GM19193 (cell line): ENCODE measurements around the gene HOMER2.

ENCODE experiments used
- POLR2A ChIP-seq: IDR thresholded peaks from 4 replicates; pipeline ENCODE4 v1.6.1; 2011; ENCODE audit not compliant: insufficient read depth, insufficient read length; ENCODE audit errors: extremely low read depth

Gene HOMER2

GRCh38 chr15:82952158-82953081 is at the start of gene HOMER2:
HOMER2 (minus strand) TSS chr15:82952720; CDS start chr15:82952535, 185 bp downstream.
- no peak for TF ChIP-seq POLR2A

DNA sequence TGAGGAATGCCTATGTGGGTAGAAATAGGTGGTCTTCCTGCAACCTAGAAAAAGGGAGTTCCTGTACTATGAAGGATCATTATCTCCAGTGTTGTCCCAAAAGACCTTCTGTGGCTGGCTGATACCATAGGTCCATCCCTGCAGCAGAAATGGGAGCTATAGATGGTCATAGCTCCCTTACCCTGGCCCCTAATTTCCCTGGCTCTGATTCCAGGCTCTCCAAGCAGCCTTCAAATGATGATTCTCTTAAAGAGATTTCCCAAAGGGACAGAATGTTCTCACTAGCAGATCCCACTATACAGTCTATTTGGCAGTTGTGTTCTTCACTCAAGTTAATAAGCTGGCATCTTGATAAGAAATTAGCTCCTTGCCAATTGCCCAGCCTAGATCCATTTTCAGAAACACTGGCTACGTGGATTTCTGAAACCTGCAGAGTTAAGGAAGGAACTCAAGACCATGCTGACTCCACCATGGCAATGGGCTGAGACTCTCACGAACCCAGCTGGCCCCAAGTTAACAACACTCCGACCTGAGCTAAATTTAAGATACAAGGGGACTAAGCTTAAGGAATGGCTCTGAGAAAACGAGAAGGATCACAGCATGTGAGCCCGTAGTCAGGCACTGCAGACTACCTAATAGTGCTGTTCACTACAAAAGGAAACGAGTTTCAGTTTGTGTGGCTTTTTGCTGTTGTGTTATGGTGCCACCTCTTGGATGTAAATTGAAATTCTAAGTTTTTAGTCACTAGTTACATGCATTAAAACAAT is 47.6 kb upstream of the HOMER2 start:
- no peak for TF ChIP-seq POLR2A

DNA sequence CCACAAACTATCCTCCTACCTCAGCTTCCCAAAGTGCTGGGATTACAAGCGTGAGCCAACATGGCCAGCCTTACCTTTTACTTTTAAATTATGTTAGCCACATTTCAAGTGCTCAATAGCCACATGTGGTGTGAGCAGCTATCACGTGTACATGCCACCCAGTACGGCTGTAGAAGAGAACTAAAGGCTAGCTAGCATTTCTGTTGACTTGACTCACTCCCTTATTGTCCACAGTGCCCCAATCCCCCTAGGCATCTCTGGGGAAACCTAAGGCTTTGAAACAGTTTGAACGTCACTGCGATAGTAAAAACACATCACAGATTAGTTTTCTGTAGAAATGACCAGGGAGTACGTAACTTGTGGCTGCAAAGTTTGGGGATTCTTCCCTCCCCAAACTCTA is 46.9 kb upstream of the HOMER2 start:
- no peak for TF ChIP-seq POLR2A

DNA sequence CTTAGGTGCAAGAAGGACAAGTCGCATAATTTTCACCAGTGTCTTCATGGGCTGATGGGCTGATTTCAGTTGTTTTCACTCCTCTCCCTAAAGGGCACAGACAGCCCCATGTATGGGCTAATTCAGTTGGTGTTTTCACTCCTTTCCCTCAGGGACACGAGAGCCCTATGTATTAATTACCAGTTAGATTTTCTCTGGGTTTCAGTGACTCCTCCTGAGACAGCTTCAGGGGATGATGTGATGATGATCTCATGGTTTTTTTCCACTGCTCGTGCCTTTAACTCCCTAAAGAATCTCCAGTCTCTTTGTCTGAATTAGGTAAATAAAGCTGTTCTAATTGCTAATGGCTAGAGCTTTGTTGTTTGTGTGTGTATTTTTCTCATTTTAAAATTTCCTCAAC is 43.4 kb upstream of the HOMER2 start:
- TF ChIP-seq POLR2A: no peak

- no peak for TF ChIP-seq POLR2A
Measured at GRCh38 chr15:82995076-82995475, 42.6 kb upstream of the HOMER2 start.

- TF ChIP-seq POLR2A: no peak
Measured at GRCh38 chr15:82993144-82993543, 40.6 kb upstream of the HOMER2 start.

DNA sequence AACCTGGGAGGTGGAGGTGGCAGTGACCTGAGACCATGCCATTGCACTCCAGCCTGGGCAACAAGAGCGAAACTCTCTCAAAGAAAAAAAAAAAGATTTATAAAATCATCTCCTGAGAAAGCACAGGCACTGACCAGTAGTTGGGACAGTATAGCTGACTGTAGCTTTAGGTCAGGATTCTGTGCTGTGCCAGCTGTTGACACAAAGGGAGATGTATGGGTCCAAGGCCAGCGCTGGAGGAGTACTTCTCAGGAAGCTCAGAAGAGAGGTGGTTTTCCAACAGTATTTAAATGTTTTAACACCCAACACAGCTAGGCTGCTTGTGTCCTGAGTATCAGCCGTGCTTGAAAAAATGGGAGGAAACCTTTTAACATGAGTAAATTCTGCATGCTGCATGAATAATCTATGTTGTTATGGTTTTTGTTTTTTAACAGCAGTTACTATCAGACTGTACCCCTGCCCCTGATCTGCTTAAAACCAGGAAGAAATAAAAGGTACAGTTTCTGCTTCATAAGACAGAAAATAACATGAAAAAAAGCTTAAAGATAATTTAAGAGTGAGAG is 40.0 kb upstream of the HOMER2 start:
- no peak for TF ChIP-seq POLR2A

GRCh38 chr15:82986442-82986780 is 33.9 kb upstream of the HOMER2 start:
- TF ChIP-seq POLR2A: no peak

DNA sequence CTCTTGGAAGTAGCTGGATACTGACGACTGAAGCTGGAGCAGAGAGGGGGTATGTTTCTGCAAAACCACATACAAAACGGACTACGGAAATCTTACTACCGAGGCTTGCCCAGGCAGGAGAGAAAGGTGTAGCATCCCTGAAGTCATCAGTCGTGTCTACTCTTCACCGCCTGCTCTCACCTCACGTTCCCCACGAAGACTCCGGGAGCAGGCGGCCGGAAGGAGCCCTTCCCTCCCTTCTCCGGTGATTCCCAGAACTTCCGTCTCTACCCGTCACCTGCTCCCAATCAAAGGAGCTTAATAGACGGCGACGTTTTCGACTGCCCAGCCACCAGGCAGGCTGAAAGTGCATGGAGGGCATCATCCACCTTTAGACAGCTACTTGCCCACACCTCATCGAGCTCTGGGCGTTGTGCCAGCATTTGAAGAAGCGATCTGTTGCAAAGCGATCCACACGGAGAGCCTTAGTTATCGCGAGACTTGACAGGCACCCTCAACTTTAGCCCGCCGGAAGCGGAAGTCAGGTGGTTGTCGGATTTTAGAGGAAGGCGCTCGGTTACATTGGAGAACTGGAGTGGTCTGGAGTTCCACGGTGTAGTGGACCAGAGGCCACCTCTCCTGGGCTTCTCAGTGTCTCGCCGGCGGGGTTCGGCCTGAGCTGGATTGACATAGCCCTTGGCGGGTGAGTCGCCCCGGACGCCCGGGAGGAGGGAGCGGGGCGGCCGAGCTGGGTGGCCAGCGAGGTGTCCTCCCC is 33.3 kb upstream of the HOMER2 start, which contains the start of gene RAMAC:
Gene RAMAC (plus strand): TSS at position 523 of the 754 bp plus-strand sequence. CDS start 2,809 bp downstream, outside the sequence.
- TF ChIP-seq POLR2A: peak; percentile 86

- no peak for TF ChIP-seq POLR2A
Measured at GRCh38 chr15:82980981-82981380, 28.5 kb upstream of the HOMER2 start.

- TF ChIP-seq POLR2A: no peak
Measured at GRCh38 chr15:82979726-82980125, 27.2 kb upstream of the HOMER2 start.

DNA sequence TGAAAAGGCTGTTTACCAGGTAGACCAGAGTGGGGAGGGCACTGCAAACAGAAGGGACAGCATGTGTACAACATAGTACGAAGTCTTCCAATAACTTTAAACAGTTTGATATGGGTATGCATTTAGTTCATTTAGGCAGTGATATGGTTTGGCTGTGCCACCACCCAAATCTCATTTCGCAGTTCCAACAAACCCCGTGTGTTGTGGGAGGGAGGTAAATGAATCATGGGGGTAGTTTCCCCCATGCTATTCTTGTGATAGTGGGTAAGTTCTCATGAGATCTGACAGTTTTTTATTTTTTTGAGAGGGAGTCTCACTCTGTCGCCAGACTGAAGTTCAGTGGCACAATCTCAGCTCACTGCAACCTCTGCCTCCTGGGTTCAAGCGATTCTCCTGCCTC is 25.9 kb upstream of the HOMER2 start:
- no peak for TF ChIP-seq POLR2A

- TF ChIP-seq POLR2A: no peak
Measured at GRCh38 chr15:82977076-82977475, 24.6 kb upstream of the HOMER2 start.

DNA sequence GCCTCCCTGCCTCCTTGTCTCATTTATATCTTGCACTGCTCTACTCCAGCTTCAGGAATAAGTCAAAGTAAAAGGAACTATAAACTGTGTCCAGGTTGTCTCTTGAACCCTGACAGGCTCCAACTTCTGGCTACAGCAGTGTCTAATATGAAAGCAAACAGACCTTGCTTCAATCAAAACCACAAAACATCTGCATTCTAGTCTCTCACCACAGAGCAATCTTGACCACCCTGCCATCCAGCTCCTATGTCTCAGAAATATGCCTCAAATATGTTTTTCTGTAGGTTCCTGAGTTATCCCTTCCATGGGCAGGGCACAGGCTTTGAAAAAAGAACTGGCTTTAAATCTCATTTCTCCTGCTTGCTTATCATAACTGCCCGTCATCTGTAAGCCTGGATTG is 20.5 kb upstream of the HOMER2 start:
- TF ChIP-seq POLR2A: no peak
